ENCODE results near the gene KCNQ1.

Gene KCNQ1

DNA sequence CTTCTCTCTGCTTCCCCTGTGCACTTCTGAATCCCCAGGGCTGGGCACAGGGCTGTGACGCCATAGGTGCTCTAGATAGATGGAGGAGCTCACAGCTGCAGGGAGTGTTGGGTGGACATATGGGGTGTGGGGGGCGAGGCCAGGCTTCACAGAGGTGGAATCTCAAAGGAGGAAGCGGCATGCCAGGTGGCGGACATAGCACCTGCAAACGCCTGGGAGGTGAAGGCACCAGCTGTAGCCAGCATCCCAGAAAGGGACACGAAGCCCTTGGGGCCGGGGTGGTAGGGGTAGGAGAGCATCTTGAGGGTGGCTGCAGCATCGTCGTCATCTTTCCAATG is 269.6 kb downstream of the KCNQ1 start:
- Histone ChIP-seq H3K27me3 (ENCODE audit: insufficient read depth, poor library complexity, severe bottlenecking) (no peaks in the 10 kb centered on the region), H3K4me3 (ENCODE audit: severe bottlenecking) (no peak overlapping the region), H3K27ac (ENCODE audit: poor library complexity, severe bottlenecking) (no peak overlapping the region), H3K4me1 (ENCODE audit: insufficient read depth, poor library complexity, severe bottlenecking) (no peaks in the 10 kb centered on the region), H3K36me3 (ENCODE audit: low read depth) (no peaks in the 10 kb centered on the region), H3K9me3 (ENCODE audit: severe bottlenecking) (no peaks in the 10 kb centered on the region)
- TF ChIP-seq, protein P1, sequence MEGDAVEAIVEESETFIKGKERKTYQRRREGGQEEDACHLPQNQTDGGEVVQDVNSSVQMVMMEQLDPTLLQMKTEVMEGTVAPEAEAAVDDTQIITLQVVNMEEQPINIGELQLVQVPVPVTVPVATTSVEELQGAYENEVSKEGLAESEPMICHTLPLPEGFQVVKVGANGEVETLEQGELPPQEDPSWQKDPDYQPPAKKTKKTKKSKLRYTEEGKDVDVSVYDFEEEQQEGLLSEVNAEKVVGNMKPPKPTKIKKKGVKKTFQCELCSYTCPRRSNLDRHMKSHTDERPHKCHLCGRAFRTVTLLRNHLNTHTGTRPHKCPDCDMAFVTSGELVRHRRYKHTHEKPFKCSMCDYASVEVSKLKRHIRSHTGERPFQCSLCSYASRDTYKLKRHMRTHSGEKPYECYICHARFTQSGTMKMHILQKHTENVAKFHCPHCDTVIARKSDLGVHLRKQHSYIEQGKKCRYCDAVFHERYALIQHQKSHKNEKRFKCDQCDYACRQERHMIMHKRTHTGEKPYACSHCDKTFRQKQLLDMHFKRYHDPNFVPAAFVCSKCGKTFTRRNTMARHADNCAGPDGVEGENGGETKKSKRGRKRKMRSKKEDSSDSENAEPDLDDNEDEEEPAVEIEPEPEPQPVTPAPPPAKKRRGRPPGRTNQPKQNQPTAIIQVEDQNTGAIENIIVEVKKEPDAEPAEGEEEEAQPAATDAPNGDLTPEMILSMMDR (IDR thresholded peaks at IDR 0.05; ENCODE audit: poor library complexity, severe bottlenecking), result no peak
- ATAC-seq (ENCODE audit: low read depth), result no peak
- no peak for DNase-seq (ENCODE audit: low spot score)

DNA sequence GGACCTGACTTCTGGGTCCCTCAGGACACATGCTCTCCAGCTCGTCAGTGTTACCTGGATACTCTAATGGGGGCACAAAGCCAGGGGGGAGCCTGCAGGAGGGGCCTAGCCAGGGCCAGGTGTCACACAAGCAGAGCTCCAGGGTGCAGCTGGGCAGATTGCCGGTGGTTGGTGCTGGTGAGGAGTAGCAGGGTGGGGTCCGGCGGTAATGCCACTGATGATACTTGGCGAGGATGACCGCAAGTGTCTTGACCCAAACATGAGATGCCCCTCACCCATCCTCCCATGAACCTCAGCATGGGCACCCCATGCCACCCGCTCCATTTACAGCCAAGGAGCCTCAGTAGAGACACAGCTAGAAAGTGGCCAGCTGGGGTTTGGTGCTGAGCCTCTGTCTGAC is 270.1 kb downstream of the KCNQ1 start:
- H3K27me3 ChIP-seq (ENCODE audit: insufficient read depth, poor library complexity, severe bottlenecking), result no peaks in the 10 kb centered on the region
- TF ChIP-seq, protein P1 (IDR thresholded peaks at IDR 0.05; ENCODE audit: poor library complexity, severe bottlenecking), result no peak

DNA sequence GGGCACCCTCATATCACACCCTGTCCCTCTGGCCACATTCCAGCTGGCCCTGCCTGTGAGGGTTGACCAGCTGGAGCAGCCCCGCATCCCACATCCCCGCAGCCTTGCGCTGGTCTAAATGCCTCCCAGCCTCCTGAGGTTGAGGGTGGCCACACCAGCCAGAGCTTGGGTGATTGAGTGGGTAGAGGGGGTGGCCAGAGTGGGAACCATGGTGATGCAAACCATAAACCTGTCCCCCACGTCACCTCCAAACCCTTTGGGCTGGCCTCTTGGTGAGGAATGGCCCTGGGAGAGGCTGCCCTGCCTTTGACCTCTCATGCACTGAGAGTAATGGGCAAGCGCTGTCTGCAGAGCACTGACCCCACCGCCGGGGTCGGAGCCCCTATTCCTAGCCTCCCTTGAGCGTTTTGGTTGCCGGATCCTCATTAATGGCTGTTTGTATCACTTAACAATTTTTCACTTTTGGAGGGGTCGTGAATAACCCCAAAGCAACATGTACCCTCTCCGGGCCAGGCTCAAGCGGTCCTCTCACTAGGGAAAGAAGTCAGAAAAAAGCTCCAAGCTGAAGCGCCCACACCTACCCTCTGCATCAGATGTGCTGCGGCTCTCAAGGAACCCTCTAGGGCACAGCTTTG is 271.0 kb downstream of the KCNQ1 start:
- H3K36me3 ChIP-seq (ENCODE audit: low read depth), result no peaks in the 10 kb centered on the region
- no peak overlapping the region for H3K4me3 ChIP-seq (ENCODE audit: severe bottlenecking)
- H3K27me3 ChIP-seq (ENCODE audit: insufficient read depth, poor library complexity, severe bottlenecking), result no peaks in the 10 kb centered on the region
- DNase-seq (ENCODE audit: low spot score), result no peak
- no peak for ATAC-seq (ENCODE audit: low read depth)
- H3K9me3 ChIP-seq (ENCODE audit: severe bottlenecking), result no peaks in the 10 kb centered on the region
- H3K27ac ChIP-seq (ENCODE audit: poor library complexity, severe bottlenecking), result no peak overlapping the region
- TF ChIP-seq, protein P1 (IDR thresholded peaks at IDR 0.05; ENCODE audit: poor library complexity, severe bottlenecking), result no peak
- no peaks in the 10 kb centered on the region for H3K4me1 ChIP-seq (ENCODE audit: insufficient read depth, poor library complexity, severe bottlenecking)

More for the DNA sequence above, 270.1 kb downstream of the KCNQ1 start:
- no peaks in the 10 kb centered on the region for H3K9me3 ChIP-seq (ENCODE audit: severe bottlenecking)
- H3K4me3 ChIP-seq (ENCODE audit: severe bottlenecking), result no peak overlapping the region
- H3K36me3 ChIP-seq (ENCODE audit: low read depth), result no peaks in the 10 kb centered on the region
- DNase-seq (ENCODE audit: low spot score), result no peak
- no peaks in the 10 kb centered on the region for H3K4me1 ChIP-seq (ENCODE audit: insufficient read depth, poor library complexity, severe bottlenecking)
- H3K27ac ChIP-seq (ENCODE audit: poor library complexity, severe bottlenecking), result no peak overlapping the region
- no peak for ATAC-seq (ENCODE audit: low read depth)

DNA sequence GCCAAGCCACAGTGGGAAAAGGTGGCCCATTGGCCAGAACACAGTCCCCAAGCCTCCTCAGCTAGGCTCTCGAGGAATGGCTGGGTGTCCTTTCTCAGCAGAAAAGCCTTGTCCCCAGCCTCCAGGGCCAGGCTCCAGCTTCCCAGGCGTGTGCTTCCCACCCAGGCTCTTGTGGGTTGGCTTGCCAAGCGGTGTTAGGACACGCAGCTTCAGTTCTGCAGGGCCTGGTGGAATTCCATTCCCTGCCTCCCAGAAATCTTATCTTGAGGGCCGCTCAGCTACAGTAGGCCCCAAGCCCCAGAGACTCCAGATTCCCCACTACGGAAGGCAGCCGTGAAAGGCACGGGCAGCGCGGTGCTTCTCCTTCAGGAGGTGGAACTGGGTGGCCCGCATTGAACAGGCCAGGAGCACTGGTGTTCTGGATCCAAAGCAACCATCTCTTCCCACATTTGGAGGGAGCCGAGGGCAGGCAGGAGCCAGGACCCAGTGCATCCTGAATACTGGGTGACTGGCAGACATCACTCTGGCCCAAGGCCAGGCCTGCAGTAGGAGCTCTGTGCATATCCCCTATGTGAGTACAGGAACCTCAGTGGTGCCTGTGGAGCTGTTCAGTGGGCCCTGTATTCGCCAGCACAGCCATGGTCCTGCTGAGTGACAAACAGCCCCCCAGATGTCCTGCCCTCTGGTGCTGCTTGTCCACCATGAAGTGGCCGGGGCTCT is 271.7 kb downstream of the KCNQ1 start:
- no peaks in the 10 kb centered on the region for H3K27me3 ChIP-seq (ENCODE audit: insufficient read depth, poor library complexity, severe bottlenecking)
- H3K27ac ChIP-seq (ENCODE audit: poor library complexity, severe bottlenecking), result no peak overlapping the region
- no peaks in the 10 kb centered on the region for H3K4me1 ChIP-seq (ENCODE audit: insufficient read depth, poor library complexity, severe bottlenecking)
- no peak for DNase-seq (ENCODE audit: low spot score)
- no peak for ATAC-seq (ENCODE audit: low read depth)
- H3K9me3 ChIP-seq (ENCODE audit: severe bottlenecking), result no peaks in the 10 kb centered on the region
- H3K36me3 ChIP-seq (ENCODE audit: low read depth), result no peaks in the 10 kb centered on the region
- no peak overlapping the region for H3K4me3 ChIP-seq (ENCODE audit: severe bottlenecking)
- TF ChIP-seq, protein P1 (IDR thresholded peaks at IDR 0.05; ENCODE audit: poor library complexity, severe bottlenecking), result no peak
